HepG2 (cell line): ENCODE measurements around the gene SLC7A6OS. TPM values are rescaled to one million over a fixed set of nuclear protein-coding genes. Genes with fewer than 3 reads are reported as not detected.

Experiments used
- ARNT2 ChIP-seq: sonication (generic); formaldehyde crosslinking; IDR thresholded peaks from 2 replicates; pipeline ENCODE4 v1.8.0; 2022; ENCODE audit warnings: mild to moderate bottlenecking, low read depth, missing genetic modification reagents, moderate library complexity
- CEBPB ChIP-seq: IDR thresholded peaks from 2 replicates; pipeline ENCODE4 v1.6.1; 2011; ENCODE audit warnings: low read depth, low read length, improper control_type of control experiment, borderline replicate concordance
- PAXIP1 ChIP-seq: sonication (generic); formaldehyde crosslinking; conservative IDR thresholded peaks from 2 replicates; pipeline ENCODE4 v1.4.0; 2020; ENCODE audit warnings: mild to moderate bottlenecking, missing genetic modification reagents, moderate library complexity
- REL ChIP-seq: sonication (generic); formaldehyde crosslinking; conservative IDR thresholded peaks from 2 replicates; pipeline ENCODE4 v1.8.0; 2022; ENCODE audit warnings: mild to moderate bottlenecking, missing genetic modification reagents, moderate library complexity
- SRF ChIP-seq: IDR thresholded peaks from 2 replicates; pipeline ENCODE4 v1.6.1; 2011; ENCODE audit warnings: mild to moderate bottlenecking, low read depth, low read length, moderate library complexity
- TCF7L2 ChIP-seq: IDR thresholded peaks from 2 replicates; pipeline ENCODE4 v1.6.1; 2011; ENCODE audit warnings: mild to moderate bottlenecking, low read depth, low read length, moderate library complexity
- TFDP2 ChIP-seq: sonication (generic); formaldehyde crosslinking; IDR thresholded peaks from 2 replicates; pipeline ENCODE4 v1.4.0; 2020; ENCODE audit warnings: missing genetic modification reagents
- TGIF2 ChIP-seq: IDR thresholded peaks from 2 replicates; pipeline ENCODE4 v1.6.1; 2016; ENCODE audit warnings: control low read depth, missing compliant biosample characterization
- ZBTB38 ChIP-seq: sonication (generic); formaldehyde crosslinking; IDR thresholded peaks from 2 replicates; pipeline ENCODE4 v1.5.1; 2020; ENCODE audit warnings: mild to moderate bottlenecking, missing genetic modification reagents
- ZFP62 ChIP-seq: sonication (generic); formaldehyde crosslinking; IDR thresholded peaks from 2 replicates; pipeline ENCODE4 v1.4.0; 2020; ENCODE audit warnings: missing genetic modification reagents
- ZNF101 ChIP-seq: sonication (generic); formaldehyde crosslinking; IDR thresholded peaks from 2 replicates; pipeline ENCODE4 v1.4.0; 2020; ENCODE audit warnings: mild to moderate bottlenecking, low read depth, missing genetic modification reagents, borderline replicate concordance
- ZNF367 ChIP-seq: sonication (generic); formaldehyde crosslinking; IDR thresholded peaks from 2 replicates; pipeline ENCODE4 v1.4.0; 2020; ENCODE audit warnings: missing genetic modification reagents, borderline replicate concordance
- ZNF451 ChIP-seq: sonication (generic); formaldehyde crosslinking; IDR thresholded peaks from 2 replicates; pipeline ENCODE4 v1.5.0; 2020; ENCODE audit warnings: mild to moderate bottlenecking, missing genetic modification reagents
- ZNF678 ChIP-seq: sonication (generic); formaldehyde crosslinking; IDR thresholded peaks from 2 replicates; pipeline ENCODE4 v1.4.0; 2020; ENCODE audit warnings: mild to moderate bottlenecking, missing genetic modification reagents
- ZNF687 ChIP-seq: sonication (generic); formaldehyde crosslinking; IDR thresholded peaks from 2 replicates; pipeline ENCODE4 v1.5.1; 2020; ENCODE audit warnings: mild to moderate bottlenecking, missing genetic modification reagents, moderate library complexity
- ZNF724P ChIP-seq: sonication (generic); formaldehyde crosslinking; IDR thresholded peaks from 2 replicates; pipeline ENCODE4 v1.8.0; 2022; ENCODE audit warnings: missing genetic modification reagents, borderline replicate concordance
- ZNF780A ChIP-seq: sonication (generic); formaldehyde crosslinking; IDR thresholded peaks from 2 replicates; pipeline ENCODE4 v1.8.0; 2022; ENCODE audit warnings: mild to moderate bottlenecking, missing genetic modification reagents, moderate library complexity
- ZSCAN31 ChIP-seq: sonication (generic); formaldehyde crosslinking; IDR thresholded peaks from 2 replicates; pipeline ENCODE4 v1.5.0; 2020; ENCODE audit warnings: low read depth, mild to moderate bottlenecking, missing genetic modification reagents
- ZSCAN9 ChIP-seq: IDR thresholded peaks from 2 replicates; pipeline ENCODE4 v1.6.1; 2016; ENCODE audit warnings: borderline replicate concordance
- polyA plus RNA-seq, 8 experiments: library from polyadenylated mRNA; depleted of rRNA in 3 of 8; stranded (reverse) in 7 of 8; unstranded in 1 of 8; fragments of >200 nt; fragmentation: Illumina TruSeq in 4 of 8; extraction: Trizol in 4 of 8; gene quantifications; 2 replicates each; pipeline versions ENCODE4 v1.2.1 to v1.2.3, GENCODE V29; 2011 to 2016; ENCODE audit warnings: low read depth in 4 of 8, missing spikeins in 1 of 8, mixed read lengths in 1 of 8; ENCODE audit not compliant: insufficient read depth in 1 of 8
- total RNA-seq, 5 experiments: library from RNA; depleted of rRNA; stranded (reverse); fragments of >200 nt; fragmentation: Illumina TruSeq; extraction: Trizol; gene quantifications; 2 replicates each; pipeline ENCODE4 v1.2.3, GENCODE V29; 2016; ENCODE audit warnings: low read depth in 1 of 5
- TF ChIP-seq, protein P1 (sequence below): sonication (generic); formaldehyde crosslinking; conservative IDR thresholded peaks from 2 replicates; pipeline ENCODE4 v1.8.1; 2023; ENCODE audit warnings: missing genetic modification reagents

The SLC7A6OS gene
- total and polyA plus RNA-seq, 2 of the 13 experiments (the other 11 are each of a cell fraction or from before 2014, with no cell fraction given): 11.2 to 21.5 TPM

GRCh38 chr16:68328151-68328859 lies 17.6 kb upstream of the SLC7A6OS start (continued):
- TF ChIP-seq ZNF367 (CRISPR knock-in tag) (no peak), PAXIP1 (CRISPR knock-in tag) (peak; percentile 78), ZNF678 (no peak), ZBTB38 (CRISPR knock-in tag) (peak; percentile 77), ZNF101 (CRISPR knock-in tag) (no peak), ZSCAN31 (CRISPR knock-in tag) (no peak), ARNT2 (CRISPR knock-in tag) (0 out of 2 replicates have a peak, but pooled peaks have one; percentile 36), ZNF687 (CRISPR knock-in tag) (peak; percentile 39; the same call in 1 of the 2 replicates), SRF (0 out of 2 replicates have a peak, but pooled peaks have one; percentile 1), ZNF724P (CRISPR knock-in tag) (no peak), REL (CRISPR knock-in tag) (no peak), CEBPB (no peak), ZNF780A (CRISPR knock-in tag) (0 out of 2 replicates have a peak, but pooled peaks have one; percentile 63), ZNF451 (no peak), ZSCAN9 (CRISPR knock-in tag) (peak; percentile 39; the same call in 1 of the 2 replicates), TCF7L2 (no peak), TFDP2 (CRISPR knock-in tag) (no peak), TGIF2 (CRISPR knock-in tag) (peak; percentile 62; the same call in 1 of the 2 replicates), ZFP62 (CRISPR knock-in tag) (no peak)
- TF ChIP-seq, protein P1, sequence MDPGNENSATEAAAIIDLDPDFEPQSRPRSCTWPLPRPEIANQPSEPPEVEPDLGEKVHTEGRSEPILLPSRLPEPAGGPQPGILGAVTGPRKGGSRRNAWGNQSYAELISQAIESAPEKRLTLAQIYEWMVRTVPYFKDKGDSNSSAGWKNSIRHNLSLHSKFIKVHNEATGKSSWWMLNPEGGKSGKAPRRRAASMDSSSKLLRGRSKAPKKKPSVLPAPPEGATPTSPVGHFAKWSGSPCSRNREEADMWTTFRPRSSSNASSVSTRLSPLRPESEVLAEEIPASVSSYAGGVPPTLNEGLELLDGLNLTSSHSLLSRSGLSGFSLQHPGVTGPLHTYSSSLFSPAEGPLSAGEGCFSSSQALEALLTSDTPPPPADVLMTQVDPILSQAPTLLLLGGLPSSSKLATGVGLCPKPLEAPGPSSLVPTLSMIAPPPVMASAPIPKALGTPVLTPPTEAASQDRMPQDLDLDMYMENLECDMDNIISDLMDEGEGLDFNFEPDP: no peak
